ENCODE results near the gene HMBS.

DNA sequence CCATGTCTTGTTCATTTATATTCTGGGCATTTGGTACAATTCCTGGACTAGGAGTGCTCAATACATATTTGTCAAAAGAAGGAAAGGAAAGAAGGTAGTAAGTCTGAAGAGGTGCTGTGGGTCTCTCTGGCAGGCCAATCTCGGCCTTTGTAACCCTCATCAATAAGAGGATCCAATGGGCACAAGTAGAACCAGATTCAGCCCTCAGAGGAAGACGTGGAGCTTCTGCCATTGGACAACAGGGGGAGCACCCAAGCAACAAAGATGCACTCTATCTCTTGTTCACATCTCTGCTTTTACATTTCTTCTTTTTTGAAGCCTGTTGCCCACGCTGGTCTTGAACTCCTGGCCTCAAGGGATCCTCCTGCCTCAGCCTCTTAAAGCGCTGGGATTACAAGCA, 19.3 kb upstream of the HMBS start:
- peak; percentile 21 to 45 for TF ChIP-seq RAD21 (IDR thresholded peaks at IDR 0.05)
- TF ChIP-seq, protein P1, sequence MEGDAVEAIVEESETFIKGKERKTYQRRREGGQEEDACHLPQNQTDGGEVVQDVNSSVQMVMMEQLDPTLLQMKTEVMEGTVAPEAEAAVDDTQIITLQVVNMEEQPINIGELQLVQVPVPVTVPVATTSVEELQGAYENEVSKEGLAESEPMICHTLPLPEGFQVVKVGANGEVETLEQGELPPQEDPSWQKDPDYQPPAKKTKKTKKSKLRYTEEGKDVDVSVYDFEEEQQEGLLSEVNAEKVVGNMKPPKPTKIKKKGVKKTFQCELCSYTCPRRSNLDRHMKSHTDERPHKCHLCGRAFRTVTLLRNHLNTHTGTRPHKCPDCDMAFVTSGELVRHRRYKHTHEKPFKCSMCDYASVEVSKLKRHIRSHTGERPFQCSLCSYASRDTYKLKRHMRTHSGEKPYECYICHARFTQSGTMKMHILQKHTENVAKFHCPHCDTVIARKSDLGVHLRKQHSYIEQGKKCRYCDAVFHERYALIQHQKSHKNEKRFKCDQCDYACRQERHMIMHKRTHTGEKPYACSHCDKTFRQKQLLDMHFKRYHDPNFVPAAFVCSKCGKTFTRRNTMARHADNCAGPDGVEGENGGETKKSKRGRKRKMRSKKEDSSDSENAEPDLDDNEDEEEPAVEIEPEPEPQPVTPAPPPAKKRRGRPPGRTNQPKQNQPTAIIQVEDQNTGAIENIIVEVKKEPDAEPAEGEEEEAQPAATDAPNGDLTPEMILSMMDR (IDR thresholded peaks at IDR 0.05; ENCODE audit: low read depth, low read length, missing input control): peak; percentile 21
- TF ChIP-seq, protein P2, sequence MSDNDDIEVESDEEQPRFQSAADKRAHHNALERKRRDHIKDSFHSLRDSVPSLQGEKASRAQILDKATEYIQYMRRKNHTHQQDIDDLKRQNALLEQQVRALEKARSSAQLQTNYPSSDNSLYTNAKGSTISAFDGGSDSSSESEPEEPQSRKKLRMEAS (IDR thresholded peaks at IDR 0.05): no peak
- TF ChIP-seq FOXA1 (IDR thresholded peaks at IDR 0.05): no peak
- no peak for TF ChIP-seq EGR1 (IDR thresholded peaks at IDR 0.05; ENCODE audit: low read depth in 2 of 2)
- TF ChIP-seq GABPA (IDR thresholded peaks at IDR 0.05 in 1 of 2, conservative IDR thresholded peaks at IDR 0.05 in 1 of 2): no peak
- TF ChIP-seq TAF1 (conservative IDR thresholded peaks at IDR 0.05): no peak
- TF ChIP-seq, protein P3, sequence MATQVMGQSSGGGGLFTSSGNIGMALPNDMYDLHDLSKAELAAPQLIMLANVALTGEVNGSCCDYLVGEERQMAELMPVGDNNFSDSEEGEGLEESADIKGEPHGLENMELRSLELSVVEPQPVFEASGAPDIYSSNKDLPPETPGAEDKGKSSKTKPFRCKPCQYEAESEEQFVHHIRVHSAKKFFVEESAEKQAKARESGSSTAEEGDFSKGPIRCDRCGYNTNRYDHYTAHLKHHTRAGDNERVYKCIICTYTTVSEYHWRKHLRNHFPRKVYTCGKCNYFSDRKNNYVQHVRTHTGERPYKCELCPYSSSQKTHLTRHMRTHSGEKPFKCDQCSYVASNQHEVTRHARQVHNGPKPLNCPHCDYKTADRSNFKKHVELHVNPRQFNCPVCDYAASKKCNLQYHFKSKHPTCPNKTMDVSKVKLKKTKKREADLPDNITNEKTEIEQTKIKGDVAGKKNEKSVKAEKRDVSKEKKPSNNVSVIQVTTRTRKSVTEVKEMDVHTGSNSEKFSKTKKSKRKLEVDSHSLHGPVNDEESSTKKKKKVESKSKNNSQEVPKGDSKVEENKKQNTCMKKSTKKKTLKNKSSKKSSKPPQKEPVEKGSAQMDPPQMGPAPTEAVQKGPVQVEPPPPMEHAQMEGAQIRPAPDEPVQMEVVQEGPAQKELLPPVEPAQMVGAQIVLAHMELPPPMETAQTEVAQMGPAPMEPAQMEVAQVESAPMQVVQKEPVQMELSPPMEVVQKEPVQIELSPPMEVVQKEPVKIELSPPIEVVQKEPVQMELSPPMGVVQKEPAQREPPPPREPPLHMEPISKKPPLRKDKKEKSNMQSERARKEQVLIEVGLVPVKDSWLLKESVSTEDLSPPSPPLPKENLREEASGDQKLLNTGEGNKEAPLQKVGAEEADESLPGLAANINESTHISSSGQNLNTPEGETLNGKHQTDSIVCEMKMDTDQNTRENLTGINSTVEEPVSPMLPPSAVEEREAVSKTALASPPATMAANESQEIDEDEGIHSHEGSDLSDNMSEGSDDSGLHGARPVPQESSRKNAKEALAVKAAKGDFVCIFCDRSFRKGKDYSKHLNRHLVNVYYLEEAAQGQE (IDR thresholded peaks at IDR 0.05): no peak
- TF ChIP-seq SP1 (IDR thresholded peaks at IDR 0.05): no peak
- TF ChIP-seq, protein P4, sequence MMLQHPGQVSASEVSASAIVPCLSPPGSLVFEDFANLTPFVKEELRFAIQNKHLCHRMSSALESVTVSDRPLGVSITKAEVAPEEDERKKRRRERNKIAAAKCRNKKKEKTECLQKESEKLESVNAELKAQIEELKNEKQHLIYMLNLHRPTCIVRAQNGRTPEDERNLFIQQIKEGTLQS (IDR thresholded peaks at IDR 0.05): no peak
- no peak for TF ChIP-seq JUND (IDR thresholded peaks at IDR 0.05)
- TF ChIP-seq, protein P5, sequence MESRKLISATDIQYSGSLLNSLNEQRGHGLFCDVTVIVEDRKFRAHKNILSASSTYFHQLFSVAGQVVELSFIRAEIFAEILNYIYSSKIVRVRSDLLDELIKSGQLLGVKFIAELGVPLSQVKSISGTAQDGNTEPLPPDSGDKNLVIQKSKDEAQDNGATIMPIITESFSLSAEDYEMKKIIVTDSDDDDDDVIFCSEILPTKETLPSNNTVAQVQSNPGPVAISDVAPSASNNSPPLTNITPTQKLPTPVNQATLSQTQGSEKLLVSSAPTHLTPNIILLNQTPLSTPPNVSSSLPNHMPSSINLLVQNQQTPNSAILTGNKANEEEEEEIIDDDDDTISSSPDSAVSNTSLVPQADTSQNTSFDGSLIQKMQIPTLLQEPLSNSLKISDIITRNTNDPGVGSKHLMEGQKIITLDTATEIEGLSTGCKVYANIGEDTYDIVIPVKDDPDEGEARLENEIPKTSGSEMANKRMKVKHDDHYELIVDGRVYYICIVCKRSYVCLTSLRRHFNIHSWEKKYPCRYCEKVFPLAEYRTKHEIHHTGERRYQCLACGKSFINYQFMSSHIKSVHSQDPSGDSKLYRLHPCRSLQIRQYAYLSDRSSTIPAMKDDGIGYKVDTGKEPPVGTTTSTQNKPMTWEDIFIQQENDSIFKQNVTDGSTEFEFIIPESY (IDR thresholded peaks at IDR 0.05): no peak
- no peak for TF ChIP-seq YY1 (IDR thresholded peaks at IDR 0.05)
- no peak for TF ChIP-seq HNF4G (IDR thresholded peaks at IDR 0.05)

All from liver (tissue), 3 donors.